ENCODE data around the gene TULP1. TPM values are rescaled to one million over a fixed set of nuclear protein-coding genes. Genes with fewer than 3 reads are reported as not detected.
A peak's percentile ranks its signal among the peaks of the same experiment; 100 is the strongest.

Gene TULP1
- total and polyA plus RNA-seq, 2 of the 4 experiments (the other 2 are of a cell fraction) = not detected

DNA sequence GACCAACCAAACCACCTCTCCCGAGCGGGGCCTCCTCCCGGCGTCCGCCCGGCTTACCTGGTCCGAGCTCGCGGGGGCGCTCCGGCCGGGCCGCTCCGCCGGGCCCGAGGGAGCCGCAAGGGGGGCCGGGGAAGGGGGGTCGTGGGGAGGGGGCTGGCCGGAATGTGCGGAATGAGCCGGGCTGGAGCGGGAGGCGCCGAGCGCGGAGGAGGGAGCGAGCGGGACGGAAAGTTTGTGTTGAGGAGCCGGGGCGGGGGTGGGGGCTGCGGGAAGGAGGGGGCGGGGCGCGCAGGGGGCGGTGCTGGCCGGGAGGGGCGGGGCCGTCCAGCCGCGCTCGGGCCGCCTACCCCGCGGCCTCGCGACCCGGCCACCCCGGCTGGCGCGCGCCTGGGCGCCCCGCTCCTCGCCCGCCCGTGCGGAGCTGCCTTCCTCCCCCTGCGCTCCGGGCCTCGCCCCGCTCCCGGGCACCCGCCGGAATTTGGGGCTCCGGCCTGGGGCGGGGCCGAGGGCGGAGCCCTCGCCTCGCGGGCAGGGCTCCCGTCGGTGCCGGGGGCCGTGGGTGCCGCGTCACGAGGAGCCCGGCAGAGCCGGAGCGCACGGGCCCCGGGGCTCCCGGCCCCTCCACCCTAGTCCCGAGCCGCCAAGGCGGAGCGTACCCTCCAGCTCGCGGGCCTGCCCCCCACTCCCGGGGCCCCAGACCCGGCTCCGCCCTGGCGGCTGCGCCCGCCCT, 15.7 kb downstream of the TULP1 start, which contains the start of gene TEAD3:
Gene TEAD3 (minus strand): TSS at position 239 of the 730 bp plus-strand sequence.
- peak within 1 kb of the TSS; percentile 97 for H3K4ac ChIP-seq (ENCODE audit: low read depth, low read length)
- peak within 1 kb of the TSS; percentile 56 for H3K18ac ChIP-seq (ENCODE audit: low read depth, low read length)
- H4K91ac ChIP-seq (ENCODE audit: insufficient read depth, low read depth, low read length) = peak within 1 kb of the TSS; percentile 82
- in situ Hi-C loops (cut with MboI; ENCODE audit: low sequenced_read_pairs) (no loop called here), intact Hi-C loops (cut with micrococcal nuclease) (no loop called here), dilution Hi-C loops (cut with HindIII; ENCODE audit: low sequenced_read_pairs, unreplicated experiment) (no loop called here)
- H2BK20ac ChIP-seq (ENCODE audit: low read depth, low read length) = 0 out of 2 replicates have a peak within 1 kb of the TSS, but pooled peaks have one; percentile 42
- peak within 1 kb of the TSS; percentile 77 for H3K56ac ChIP-seq (ENCODE audit: extremely low read depth, insufficient read depth, low read length)
- BruUV-seq (replicated peaks) = no TSS peak
- H4K20me1 ChIP-seq (ENCODE audit: insufficient read depth, low read length) = peaks cover 34% of the 10 kb centered on the region
- H3K4me1 ChIP-seq (ENCODE audit: control insufficient read depth, insufficient read depth, low read length) = peaks cover 40% of the 10 kb centered on the region
- H3K9me3 ChIP-seq (ENCODE audit: control insufficient read depth, insufficient read depth, low read length) = no peaks in the 10 kb centered on the region
- ATAC-seq (ENCODE audit: low read depth) (peak; percentile 71), DNase-seq (peak; percentile 56)
- H2AFZ ChIP-seq (replicated peaks; ENCODE audit: low read length, poor library complexity) = peak within 1 kb of the TSS; percentile 91
- H2AK9ac ChIP-seq (replicated peaks; ENCODE audit: low read depth, low read length, poor library complexity) = peak within 1 kb of the TSS; percentile 97
- peak; percentile 90; the same call in 1 of the 2 replicates for TF ChIP-seq MAZ (IDR thresholded peaks at IDR 0.05; ENCODE audit: borderline replicate concordance, low read depth, low read length)
- TF ChIP-seq, protein P1, sequence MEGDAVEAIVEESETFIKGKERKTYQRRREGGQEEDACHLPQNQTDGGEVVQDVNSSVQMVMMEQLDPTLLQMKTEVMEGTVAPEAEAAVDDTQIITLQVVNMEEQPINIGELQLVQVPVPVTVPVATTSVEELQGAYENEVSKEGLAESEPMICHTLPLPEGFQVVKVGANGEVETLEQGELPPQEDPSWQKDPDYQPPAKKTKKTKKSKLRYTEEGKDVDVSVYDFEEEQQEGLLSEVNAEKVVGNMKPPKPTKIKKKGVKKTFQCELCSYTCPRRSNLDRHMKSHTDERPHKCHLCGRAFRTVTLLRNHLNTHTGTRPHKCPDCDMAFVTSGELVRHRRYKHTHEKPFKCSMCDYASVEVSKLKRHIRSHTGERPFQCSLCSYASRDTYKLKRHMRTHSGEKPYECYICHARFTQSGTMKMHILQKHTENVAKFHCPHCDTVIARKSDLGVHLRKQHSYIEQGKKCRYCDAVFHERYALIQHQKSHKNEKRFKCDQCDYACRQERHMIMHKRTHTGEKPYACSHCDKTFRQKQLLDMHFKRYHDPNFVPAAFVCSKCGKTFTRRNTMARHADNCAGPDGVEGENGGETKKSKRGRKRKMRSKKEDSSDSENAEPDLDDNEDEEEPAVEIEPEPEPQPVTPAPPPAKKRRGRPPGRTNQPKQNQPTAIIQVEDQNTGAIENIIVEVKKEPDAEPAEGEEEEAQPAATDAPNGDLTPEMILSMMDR (conservative IDR thresholded peaks at IDR 0.05; ENCODE audit: low read depth, low read length) = peak; percentile 26; the same call in 1 of the 2 replicates
- no peak for TF ChIP-seq CHD1 (IDR thresholded peaks at IDR 0.05; ENCODE audit: low read depth, low read length)
- no peak for TF ChIP-seq RCOR1 (IDR thresholded peaks at IDR 0.05; ENCODE audit: insufficient replicate concordance, low read length)
- TF ChIP-seq, protein P2, sequence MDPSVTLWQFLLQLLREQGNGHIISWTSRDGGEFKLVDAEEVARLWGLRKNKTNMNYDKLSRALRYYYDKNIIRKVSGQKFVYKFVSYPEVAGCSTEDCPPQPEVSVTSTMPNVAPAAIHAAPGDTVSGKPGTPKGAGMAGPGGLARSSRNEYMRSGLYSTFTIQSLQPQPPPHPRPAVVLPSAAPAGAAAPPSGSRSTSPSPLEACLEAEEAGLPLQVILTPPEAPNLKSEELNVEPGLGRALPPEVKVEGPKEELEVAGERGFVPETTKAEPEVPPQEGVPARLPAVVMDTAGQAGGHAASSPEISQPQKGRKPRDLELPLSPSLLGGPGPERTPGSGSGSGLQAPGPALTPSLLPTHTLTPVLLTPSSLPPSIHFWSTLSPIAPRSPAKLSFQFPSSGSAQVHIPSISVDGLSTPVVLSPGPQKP (IDR thresholded peaks at IDR 0.05; ENCODE audit: borderline replicate concordance, low read depth, low read length) = no peak
- peak; percentile 75 for TF ChIP-seq POLR2A (IDR thresholded peaks at IDR 0.05; ENCODE audit: low read depth, low read length)
- peak within 1 kb of the TSS; percentile 38; the same call in 1 of the 2 replicates for H4K5ac ChIP-seq (ENCODE audit: low read depth, low read length)
- peaks cover 38% of the 10 kb centered on the region for H3K9me1 ChIP-seq (ENCODE audit: insufficient read depth, low read length)
- H3K27me3 ChIP-seq (ENCODE audit: control insufficient read depth, insufficient read depth, low read length) = no peaks in the 10 kb centered on the region
- H3K36me3 ChIP-seq (ENCODE audit: control insufficient read depth, insufficient read depth, low read length) = 0 out of 2 replicates have a peak, but pooled peaks cover 5% of the 10 kb centered on the region
- WGBS, 2 experiments (ENCODE audit: extremely low coverage in 2 of 2, insufficient read length in 1 of 2) = 1% methylated on average over 19 of the region's 98 CpGs; no CpG with 5 or more reads in 1 of the 2 experiments
- peak within 1 kb of the TSS; percentile 92 for H3K14ac ChIP-seq (replicated peaks; ENCODE audit: low read depth, low read length)
- peak within 1 kb of the TSS; percentile 98 for H3K9ac ChIP-seq (ENCODE audit: low read depth, low read length)
- POLR2A ChIA-PET (ENCODE audit: unreplicated experiment) = interaction anchor here (0.6 to 1.1 kb wide), 3 partner anchors 15 to 886 kb away, joined by 3 to 5 read pairs (median 3); no protein-coding TSS in a partner anchor
- H3K27ac ChIP-seq (ENCODE audit: insufficient read depth, low read length) = peak within 1 kb of the TSS; percentile 84
- H2BK15ac ChIP-seq (ENCODE audit: low read depth, low read length) = 0 out of 3 replicates have a peak within 1 kb of the TSS, but pooled peaks have one; percentile 42
- H3K23ac ChIP-seq (ENCODE audit: low read depth, low read length) = peak within 1 kb of the TSS; percentile 92
- peak within 1 kb of the TSS; percentile 63 for H3K4me3 ChIP-seq (ENCODE audit: insufficient read depth, low read depth, low read length)
- peak within 1 kb of the TSS; percentile 91 for H2AK5ac ChIP-seq (ENCODE audit: low read depth, low read length)
- H3K4me2 ChIP-seq (ENCODE audit: low read depth, low read length) = peak within 1 kb of the TSS; percentile 94
- CTCF ChIA-PET = interaction anchor here (1.0 to 1.1 kb wide), 2 partner anchors 7 to 155 kb away, joined by 3 to 4 read pairs; no protein-coding TSS in a partner anchor
- peaks cover 12 to 57% of the 10 kb centered on the region in 2 experiments; a peak in 3 of 4 replicates for H3K79me1 ChIP-seq (ENCODE audit: low read depth in 1 of 2, low read length in 2 of 2)
- H4K8ac ChIP-seq (ENCODE audit: low read depth in 2 of 2, low read length in 2 of 2) = peak within 1 kb of the TSS; percentile 52 to 73; a peak in 3 of 4 replicates
- peak within 1 kb of the TSS; percentile 55; the same call in 1 of the 2 replicates for H2BK120ac ChIP-seq (ENCODE audit: low read depth, low read length)
- peak within 1 kb of the TSS; percentile 88 for H2BK5ac ChIP-seq (ENCODE audit: low read depth, low read length, poor library complexity, severe bottlenecking)

Data from IMR-90 (cell line).